Type B pancreatic cell (in vitro differentiated cells): Measurements from ENCODE around the gene REEP1. TPM values are rescaled to one million over a fixed set of nuclear protein-coding genes. Genes with fewer than 3 reads are reported as not detected.

Experiments
- DNase-seq: peaks from one replicate; pipeline ENCODE4 v3.0.0; 2021; ENCODE audit warnings: mixed read lengths; ENCODE audit not compliant: unreplicated experiment; ENCODE audit errors: extremely low spot score
- H3K27ac Mint-ChIP-seq: 2 replicates; pipeline ENCODE4 v1.8.0; 2021; ENCODE audit warnings: mild to moderate bottlenecking, mixed read lengths
- H3K27me3 Mint-ChIP-seq: 2 replicates; pipeline ENCODE4 v1.8.0; 2021; ENCODE audit warnings: mixed read lengths
- H3K36me3 Mint-ChIP-seq: 2 replicates; pipeline ENCODE4 v1.8.0; 2021; ENCODE audit warnings: mixed read lengths
- H3K4me1 Mint-ChIP-seq: one replicate; pipeline ENCODE4 v1.8.0; 2021; ENCODE audit warnings: mixed read lengths; ENCODE audit not compliant: unreplicated experiment
- H3K4me3 Mint-ChIP-seq: 2 replicates; pipeline ENCODE4 v1.8.0; 2021; ENCODE audit warnings: mild to moderate bottlenecking, mixed read lengths
- H3K9me3 Mint-ChIP-seq: 2 replicates; pipeline ENCODE4 v1.8.0; 2021; ENCODE audit warnings: mixed read lengths
- total RNA-seq: library from RNA; stranded (reverse); gene quantifications from 2 replicates; pipeline ENCODE4 v1.2.1, GENCODE V29; 2021; ENCODE audit warnings: low replicate concordance
- TF ChIP-seq, protein P1 (sequence below): fragments of 200-600 bp; sonication (generic); conservative IDR thresholded peaks from 2 replicates; pipeline ENCODE4 v1.5.0; 2021; ENCODE audit warnings: antibody characterized with exemption, mild to moderate bottlenecking

Gene REEP1
- total RNA-seq, 1 donor from 2014 or later, result 6.4 TPM

DNA sequence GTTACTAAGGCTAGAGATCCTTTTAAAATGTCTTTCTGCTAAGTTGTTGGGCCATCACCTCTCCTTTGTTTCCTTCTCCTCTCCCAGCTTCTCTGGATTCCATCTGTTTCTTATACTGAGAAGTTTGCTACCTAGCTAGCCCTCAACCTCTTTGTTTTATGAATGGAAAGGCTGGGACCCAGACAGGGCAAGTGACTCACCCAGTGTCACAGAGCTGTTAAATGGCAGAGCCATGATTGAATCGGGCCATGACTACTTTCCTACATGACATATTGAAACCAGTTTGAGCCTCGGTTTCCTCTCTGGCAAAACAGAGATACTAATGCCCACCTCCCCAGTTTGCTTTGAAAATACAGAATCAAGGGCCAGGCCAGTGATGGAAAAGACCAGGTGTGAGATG is 24.1 kb downstream of the REEP1 start:
- H3K27me3 Mint-ChIP-seq, result no peaks in the 10 kb centered on the region
- TF ChIP-seq, protein P1, sequence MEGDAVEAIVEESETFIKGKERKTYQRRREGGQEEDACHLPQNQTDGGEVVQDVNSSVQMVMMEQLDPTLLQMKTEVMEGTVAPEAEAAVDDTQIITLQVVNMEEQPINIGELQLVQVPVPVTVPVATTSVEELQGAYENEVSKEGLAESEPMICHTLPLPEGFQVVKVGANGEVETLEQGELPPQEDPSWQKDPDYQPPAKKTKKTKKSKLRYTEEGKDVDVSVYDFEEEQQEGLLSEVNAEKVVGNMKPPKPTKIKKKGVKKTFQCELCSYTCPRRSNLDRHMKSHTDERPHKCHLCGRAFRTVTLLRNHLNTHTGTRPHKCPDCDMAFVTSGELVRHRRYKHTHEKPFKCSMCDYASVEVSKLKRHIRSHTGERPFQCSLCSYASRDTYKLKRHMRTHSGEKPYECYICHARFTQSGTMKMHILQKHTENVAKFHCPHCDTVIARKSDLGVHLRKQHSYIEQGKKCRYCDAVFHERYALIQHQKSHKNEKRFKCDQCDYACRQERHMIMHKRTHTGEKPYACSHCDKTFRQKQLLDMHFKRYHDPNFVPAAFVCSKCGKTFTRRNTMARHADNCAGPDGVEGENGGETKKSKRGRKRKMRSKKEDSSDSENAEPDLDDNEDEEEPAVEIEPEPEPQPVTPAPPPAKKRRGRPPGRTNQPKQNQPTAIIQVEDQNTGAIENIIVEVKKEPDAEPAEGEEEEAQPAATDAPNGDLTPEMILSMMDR, result no peak
- no peaks in the 10 kb centered on the region for H3K36me3 Mint-ChIP-seq
- H3K4me3 Mint-ChIP-seq, result no peak overlapping the region
- no peaks in the 10 kb centered on the region for H3K4me1 Mint-ChIP-seq
- DNase-seq, result no peak
- no peaks in the 10 kb centered on the region for H3K9me3 Mint-ChIP-seq
- no peak overlapping the region for H3K27ac Mint-ChIP-seq

GRCh38 chr2:86311879-86312278 is 25.5 kb downstream of the REEP1 start:
- TF ChIP-seq, protein P1, result no peak
- H3K4me1 Mint-ChIP-seq, result no peaks in the 10 kb centered on the region
- no peak overlapping the region for H3K4me3 Mint-ChIP-seq
- no peaks in the 10 kb centered on the region for H3K36me3 Mint-ChIP-seq
- H3K9me3 Mint-ChIP-seq, result no peaks in the 10 kb centered on the region
- no peak for DNase-seq
- no peak overlapping the region for H3K27ac Mint-ChIP-seq
- no peaks in the 10 kb centered on the region for H3K27me3 Mint-ChIP-seq

DNA sequence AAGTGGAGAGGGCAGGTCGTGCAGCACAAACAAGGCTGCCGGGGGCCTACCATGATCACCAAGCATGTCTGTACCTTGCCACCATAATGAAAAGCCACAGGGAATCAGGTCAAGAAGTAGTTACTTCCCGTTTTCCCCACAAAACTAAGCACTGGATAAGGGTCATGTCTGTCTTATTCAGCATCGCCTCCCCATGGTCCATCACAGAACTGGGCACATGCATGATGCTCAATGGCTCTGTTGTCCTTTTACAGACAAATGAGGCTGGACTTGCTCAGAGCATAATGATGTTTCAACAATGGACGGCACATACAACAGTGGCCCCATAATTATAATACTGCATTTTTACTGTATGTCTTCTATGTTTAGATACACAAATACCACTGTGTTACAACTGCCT is 27.5 kb downstream of the REEP1 start:
- DNase-seq, result no peak
- TF ChIP-seq, protein P1, result no peak
- Mint-ChIP-seq H3K36me3 (no peaks in the 10 kb centered on the region), H3K4me3 (no peak overlapping the region), H3K4me1 (peaks cover 15% of the 10 kb centered on the region), H3K27me3 (no peaks in the 10 kb centered on the region), H3K27ac (no peak overlapping the region), H3K9me3 (no peaks in the 10 kb centered on the region)

GRCh38 chr2:86308984-86309695 is 28.3 kb downstream of the REEP1 start:
- H3K4me3 Mint-ChIP-seq, result no peak overlapping the region
- DNase-seq, result no peak
- H3K27ac Mint-ChIP-seq, result no peak overlapping the region
- peaks cover 23% of the 10 kb centered on the region for H3K4me1 Mint-ChIP-seq
- peaks cover 6% of the 10 kb centered on the region for H3K27me3 Mint-ChIP-seq
- H3K9me3 Mint-ChIP-seq, result no peaks in the 10 kb centered on the region
- H3K36me3 Mint-ChIP-seq, result no peaks in the 10 kb centered on the region
- TF ChIP-seq, protein P1, result no peak

DNA sequence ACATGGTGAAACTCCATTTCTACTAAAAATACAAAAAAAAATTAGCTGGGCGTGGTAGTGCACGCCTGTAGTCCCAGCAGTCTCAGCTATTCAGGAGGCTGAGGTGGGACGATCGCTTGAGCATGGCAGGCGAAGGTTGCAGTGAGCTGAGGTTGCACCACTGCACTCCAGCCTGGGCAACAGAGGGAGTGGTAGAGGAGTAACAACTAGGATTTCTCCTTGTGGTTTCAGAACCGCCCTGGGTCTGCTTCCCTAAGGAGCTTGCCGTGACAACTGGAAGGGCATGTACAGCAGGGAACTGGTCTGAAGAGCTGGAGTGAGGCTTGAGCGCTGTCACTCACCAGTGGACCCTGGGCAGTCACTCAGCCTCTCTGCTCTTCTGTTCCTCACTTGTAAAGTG is 29.1 kb downstream of the REEP1 start:
- Mint-ChIP-seq H3K4me1 (peaks cover 27% of the 10 kb centered on the region), H3K4me3 (no peak overlapping the region), H3K27ac (no peak overlapping the region), H3K9me3 (no peaks in the 10 kb centered on the region), H3K27me3 (peaks cover 6% of the 10 kb centered on the region), H3K36me3 (no peaks in the 10 kb centered on the region)
- DNase-seq, result no peak
- TF ChIP-seq, protein P1, result no peak
